PC-3 (cell line): ENCODE measurements around the gene NECTIN4.

Experiments used
- CTCF ChIP-seq: fragments of 300-600 bp; sonication (generic); conservative IDR thresholded peaks from 2 replicates; pipeline ENCODE4 v1.5.1; 2017; ENCODE audit warnings: antibody characterized with exemption, low read depth, mild to moderate bottlenecking, low read length
- EZH2 ChIP-seq: fragments of 300-600 bp; sonication (generic); IDR thresholded peaks from one replicate; pipeline ENCODE4 v1.6.1; 2017; ENCODE audit warnings: antibody characterized with exemption, mild to moderate bottlenecking, low read length; ENCODE audit not compliant: unreplicated experiment
- EZH2phosphoT487 ChIP-seq: fragments of 300-600 bp; sonication (generic); IDR thresholded peaks from 2 replicates; pipeline ENCODE4 v1.6.1; 2018; ENCODE audit warnings: mild to moderate bottlenecking, antibody characterized with exemption, low read length, borderline replicate concordance

- no peak for TF ChIP-seq CTCF
- TF ChIP-seq EZH2: no peak
- TF ChIP-seq EZH2phosphoT487: no peak
Observed at GRCh38 chr1:161091093-161091492, 1.7 kb upstream of the NECTIN4 start.
